Measurements from ENCODE around the gene NCDN. TPM values are rescaled to one million over a fixed set of nuclear protein-coding genes. Genes with fewer than 3 reads are reported as not detected.

Gene NCDN
- total RNA-seq, 1 donor from 2014 or later, result 8.5 TPM

DNA sequence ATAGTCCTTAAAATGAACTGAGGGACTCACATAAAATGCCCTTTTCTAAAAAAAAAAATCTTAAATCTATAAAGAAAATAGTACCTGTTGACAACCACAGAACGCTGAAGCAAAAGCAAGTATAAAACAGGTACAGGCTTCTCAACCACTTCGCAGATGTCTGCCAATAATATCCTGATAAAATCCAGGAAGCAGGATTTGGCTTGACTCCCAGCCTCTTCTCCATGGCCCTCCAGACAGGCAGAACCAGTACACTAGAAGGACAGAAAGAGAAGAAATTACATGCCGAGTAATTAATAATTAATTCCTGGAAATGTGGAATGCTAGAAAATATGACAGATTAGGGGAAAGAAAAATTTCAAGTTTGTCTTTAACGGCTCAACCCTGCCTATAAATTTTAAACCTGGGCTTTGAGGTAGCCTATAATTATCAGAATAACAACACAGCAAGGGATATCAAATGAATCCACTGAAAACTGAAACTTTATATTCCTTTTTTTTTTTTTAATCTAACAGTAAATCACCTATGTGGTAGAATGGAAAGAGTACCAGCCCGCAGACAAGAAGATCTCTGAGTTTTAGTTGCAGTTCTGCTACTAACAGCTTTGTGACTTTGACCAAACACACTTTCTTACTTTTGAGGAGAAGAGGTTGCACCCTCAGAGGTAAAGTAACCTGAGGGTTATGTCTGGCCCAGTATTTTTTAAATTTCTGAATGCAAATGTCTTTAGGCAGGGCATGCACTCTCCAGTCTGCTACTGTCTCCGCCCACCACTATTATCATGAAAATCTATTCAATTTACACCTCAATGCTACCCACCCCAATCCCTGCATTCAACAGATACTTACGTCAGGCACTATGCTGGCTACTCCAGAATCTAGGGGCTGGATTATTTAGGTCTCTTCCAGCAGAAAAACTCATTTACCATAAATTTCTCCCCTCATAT, 3.1 kb upstream of the NCDN start:
- peak; percentile 51 to 62 for DNase-seq (ENCODE audit: low read depth in 2 of 2)

DNA sequence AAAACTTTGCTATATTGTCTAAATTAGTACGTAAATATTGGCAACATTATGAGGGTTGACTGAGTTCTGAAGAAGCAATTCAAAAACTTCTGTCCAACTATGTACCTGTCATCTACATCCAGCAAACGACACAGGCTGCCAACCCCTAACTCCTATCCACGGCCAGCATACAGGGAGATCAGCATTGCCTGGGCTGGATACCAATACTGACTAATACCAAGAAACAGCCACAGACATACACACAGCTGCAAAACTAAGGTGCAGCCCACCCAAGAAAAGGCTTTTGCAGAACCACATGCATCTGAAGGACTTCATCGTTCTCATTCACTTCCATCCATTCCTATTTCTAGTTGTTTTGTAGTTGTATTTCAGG, 2.4 kb upstream of the NCDN start:
- DNase-seq (ENCODE audit: low read depth in 2 of 2), result no peak

DNA sequence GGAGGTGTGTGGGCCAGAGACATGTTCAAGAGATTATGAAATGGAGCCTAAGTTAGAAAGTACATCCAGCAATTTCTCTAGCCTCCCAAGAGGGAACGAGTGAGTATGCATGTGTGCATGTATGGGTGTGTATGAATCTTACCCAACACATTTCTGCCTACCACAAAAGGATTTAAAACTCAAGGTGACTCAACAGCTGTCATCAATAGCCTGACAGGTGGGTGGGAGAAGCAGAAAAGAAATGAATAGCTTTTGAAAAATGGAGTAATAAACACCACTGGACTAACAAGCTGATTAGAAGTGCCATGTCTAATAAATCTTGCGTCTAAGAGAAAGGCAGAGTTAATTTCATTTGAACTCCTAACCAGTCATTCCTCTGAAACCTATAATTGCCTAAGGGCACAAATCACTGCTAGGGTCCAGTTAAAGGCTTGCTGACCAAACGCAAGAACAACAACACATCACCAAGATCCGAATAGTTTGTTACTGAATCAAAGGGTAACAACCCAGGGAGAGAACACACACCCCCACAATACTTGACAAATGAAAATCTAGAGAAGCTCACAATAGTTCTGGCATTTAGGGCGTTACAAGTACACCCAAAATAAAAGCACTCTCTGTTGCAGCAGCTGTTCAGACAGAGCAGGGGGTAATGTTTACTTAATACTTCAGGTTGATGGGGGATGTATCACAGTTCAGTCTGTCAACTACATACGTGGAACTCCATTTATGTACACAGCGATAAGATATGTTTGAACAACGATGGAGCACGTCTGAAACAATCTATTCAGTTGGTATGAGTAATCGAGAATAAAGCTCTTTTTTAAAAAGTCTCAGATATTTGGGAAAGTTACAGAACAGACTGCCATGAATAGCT, 1.8 kb upstream of the NCDN start:
- no peak for DNase-seq (ENCODE audit: low read depth in 2 of 2)

DNA sequence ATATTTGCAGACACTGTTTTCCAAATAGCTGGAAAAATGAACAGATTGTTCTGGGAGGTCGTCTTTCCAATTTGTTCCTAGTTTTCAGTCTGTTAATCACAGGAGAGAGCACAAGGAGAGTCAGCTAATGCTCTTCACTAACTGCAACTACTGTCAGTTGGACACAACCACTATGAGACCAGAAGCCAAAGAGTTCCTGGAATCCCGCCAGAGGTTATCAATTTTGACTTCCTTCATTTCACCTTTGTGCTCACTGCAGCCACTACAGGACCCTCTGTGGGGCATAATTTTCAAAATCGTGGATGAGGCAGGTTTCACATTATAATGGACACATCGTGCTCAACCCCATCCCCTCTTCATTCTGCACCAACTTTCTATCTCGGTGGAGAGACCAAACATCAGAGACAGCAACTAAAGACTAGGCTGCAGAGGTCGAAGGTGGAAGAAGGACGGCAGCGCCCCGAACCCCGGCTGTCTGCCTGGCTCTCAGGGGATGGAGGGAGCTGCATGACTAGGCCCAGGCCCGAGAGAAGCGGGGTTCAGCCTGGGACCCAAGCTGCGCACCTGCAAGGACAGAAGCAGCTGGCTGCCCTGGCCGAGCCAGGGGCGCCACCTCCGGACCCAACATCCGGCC, 998 bp upstream of the NCDN start:
- DNase-seq (ENCODE audit: low read depth in 2 of 2), result peak in 1 of 2 donors; percentile 52

DNA sequence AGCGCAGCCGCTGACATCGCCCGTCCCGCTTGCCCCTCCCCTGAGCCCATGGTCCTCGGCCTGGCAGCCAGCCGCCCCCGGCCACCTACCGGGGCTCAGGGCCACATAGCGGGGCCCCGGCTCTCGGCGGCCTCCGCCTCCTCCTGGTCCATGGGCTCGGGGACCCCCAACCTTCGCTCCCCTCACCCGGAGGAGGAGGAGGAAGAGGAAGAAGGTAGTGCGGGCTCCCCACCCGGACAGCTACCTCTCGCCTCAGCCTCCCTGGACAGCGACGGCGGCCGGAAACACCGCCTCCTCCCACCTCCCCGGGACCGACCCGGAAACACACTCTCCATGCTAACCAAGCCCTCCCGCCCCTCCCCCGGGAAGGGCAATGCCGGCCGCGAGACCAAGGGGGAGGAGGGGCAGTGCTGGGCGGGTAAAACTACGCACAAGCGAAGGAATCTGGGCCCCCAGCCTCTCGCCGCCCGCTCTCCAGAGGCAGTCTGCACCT, 435 bp upstream of the NCDN start, which contains the start of gene KIAA0319L:
Gene KIAA0319L (minus strand): TSS at position 286 of the 493 bp plus-strand sequence. CDS start 2,912 bp downstream, outside the sequence.
- peak; percentile 59 to 66 for DNase-seq (ENCODE audit: low read depth in 2 of 2)

DNA sequence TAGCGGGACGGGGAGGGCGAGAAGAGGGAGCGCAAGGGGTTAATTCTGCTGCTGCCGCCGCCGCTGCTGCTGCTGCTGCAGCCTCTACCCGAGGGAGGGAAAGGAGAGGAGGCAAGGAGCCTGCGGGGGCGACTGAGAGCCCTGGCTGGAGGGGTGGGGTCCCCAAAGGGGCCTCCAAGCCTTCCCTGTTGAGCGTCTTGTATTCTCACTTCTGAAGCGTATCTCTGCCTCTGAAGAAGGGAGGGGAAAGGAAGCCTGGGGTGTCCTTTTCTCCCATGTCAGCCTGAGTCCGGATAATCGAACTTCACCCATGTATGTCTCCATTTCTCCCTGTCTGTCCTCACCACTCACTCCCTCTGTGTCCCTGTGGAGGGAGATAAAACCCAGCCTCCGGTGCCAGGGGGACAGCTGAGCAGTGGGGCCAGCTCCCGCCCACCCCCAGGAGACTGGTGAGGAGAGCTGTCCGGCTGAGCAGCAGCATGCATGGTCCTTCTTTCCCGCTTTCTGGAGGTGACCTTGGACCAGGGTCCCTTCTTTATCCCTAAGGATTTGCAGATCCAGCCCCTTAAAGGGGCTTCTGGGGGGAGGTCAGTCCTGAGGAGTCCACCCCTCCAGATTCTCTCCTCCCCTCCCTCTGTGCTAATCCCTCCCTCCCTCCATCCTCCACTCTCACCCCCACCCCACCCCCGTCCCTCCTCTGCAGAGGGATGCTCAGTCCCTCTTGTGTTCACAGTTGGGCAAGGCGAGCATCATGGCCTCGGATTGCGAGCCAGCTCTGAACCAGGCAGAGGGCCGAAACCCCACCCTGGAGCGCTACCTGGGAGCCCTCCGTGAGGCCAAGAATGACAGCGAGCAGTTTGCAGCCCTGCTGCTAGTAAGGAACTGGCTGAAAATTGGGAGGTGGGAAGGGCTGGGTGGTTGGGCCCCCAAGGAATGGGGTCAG, 1.0 kb downstream of the NCDN start:
- DNase-seq (ENCODE audit: low read depth in 2 of 2), result no peak

DNA sequence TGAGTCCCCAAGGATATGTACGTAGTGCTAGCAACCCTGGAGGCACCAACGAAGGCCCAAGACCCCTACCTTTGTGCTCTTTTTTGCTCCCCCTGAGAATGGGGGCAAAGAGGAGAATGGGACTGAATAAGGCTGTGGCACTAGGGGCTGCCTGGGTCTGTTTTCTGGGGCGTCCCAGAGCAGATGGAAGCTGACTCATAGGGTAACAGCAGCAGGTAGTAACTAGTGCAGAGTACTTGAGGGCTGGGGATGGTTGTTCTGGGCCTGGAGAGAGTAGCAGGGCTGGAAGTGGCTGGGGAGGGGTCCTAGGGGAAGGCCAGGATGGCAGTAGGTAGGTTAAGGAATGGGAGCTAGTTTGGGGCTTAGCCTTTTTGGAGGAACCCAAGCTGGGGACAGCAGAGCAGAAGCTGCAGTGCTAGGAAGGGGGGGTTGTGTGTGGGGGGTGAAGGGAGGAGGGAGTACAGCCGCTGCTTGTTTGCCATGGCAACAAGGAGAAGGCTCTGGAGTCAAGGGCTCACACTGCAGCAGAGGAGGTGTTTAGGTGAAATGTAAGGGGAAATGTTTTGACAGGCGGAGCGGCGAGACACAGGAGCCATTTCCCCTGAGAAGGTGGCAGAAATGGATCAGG, 1.8 kb downstream of the NCDN start:
- no peak for DNase-seq (ENCODE audit: low read depth in 2 of 2)

DNA sequence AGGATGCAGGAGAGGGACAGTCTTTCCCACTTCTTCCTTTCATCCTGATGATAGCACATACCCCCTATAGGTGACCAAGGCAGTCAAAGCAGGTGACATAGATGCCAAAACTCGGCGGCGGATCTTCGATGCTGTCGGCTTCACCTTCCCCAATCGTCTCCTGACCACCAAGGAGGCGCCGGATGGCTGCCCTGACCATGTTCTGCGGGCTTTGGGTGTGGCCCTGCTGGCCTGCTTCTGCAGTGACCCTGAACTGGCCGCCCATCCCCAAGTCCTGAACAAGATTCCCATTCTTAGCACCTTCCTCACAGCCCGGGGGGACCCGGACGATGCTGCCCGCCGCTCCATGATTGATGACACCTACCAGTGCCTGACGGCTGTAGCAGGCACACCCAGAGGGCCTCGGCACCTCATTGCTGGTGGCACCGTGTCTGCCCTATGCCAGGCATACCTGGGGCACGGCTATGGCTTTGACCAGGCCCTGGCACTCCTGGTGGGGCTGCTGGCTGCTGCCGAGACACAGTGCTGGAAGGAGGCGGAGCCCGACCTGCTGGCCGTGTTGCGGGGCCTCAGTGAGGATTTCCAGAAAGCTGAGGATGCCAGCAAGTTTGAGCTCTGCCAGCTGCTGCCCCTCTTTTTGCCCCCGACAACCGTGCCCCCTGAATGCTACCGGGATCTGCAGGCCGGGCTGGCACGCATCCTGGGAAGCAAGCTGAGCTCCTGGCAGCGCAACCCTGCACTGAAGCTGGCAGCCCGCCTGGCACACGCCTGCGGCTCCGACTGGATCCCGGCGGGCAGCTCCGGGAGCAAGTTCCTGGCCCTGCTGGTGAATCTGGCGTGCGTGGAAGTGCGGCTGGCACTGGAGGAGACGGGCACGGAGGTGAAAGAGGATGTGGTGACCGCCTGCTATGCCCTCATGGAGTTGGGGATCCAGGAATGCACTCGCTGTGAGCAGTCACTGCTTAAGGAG, 2.9 kb downstream of the NCDN start:
- no peak for DNase-seq (ENCODE audit: low read depth in 2 of 2)

DNA sequence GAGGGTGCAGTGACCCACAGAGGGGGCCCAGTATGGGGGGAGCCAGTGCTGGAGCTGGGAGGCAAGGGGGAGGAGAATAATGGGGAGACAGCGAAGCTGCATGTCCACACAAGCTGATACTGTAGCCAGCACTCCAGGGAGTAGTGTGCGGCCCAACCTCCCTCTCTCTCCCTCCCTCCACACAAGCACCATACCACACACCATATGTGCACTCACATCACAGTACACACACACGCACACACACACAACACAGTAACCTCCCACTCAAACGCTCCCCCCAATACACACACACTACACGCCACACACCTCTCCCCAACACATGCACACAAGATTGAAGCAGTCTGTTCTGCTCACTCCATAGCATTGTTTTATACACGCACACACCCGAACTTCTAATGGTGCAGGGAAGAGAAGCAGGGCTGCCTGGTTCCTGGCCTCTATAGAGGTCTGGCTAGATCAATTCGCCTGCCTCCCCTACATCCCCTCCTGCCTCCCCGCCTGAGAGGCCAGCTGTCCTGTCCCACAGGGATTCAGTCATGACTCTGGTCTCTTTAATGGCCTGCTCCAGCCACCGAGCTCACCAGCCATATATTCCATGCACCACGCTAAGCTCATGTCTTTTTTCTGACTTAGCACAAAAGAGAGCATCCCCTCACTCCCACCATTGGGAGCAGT, 3.8 kb downstream of the NCDN start:
- no peak for DNase-seq (ENCODE audit: low read depth in 2 of 2)

DNA sequence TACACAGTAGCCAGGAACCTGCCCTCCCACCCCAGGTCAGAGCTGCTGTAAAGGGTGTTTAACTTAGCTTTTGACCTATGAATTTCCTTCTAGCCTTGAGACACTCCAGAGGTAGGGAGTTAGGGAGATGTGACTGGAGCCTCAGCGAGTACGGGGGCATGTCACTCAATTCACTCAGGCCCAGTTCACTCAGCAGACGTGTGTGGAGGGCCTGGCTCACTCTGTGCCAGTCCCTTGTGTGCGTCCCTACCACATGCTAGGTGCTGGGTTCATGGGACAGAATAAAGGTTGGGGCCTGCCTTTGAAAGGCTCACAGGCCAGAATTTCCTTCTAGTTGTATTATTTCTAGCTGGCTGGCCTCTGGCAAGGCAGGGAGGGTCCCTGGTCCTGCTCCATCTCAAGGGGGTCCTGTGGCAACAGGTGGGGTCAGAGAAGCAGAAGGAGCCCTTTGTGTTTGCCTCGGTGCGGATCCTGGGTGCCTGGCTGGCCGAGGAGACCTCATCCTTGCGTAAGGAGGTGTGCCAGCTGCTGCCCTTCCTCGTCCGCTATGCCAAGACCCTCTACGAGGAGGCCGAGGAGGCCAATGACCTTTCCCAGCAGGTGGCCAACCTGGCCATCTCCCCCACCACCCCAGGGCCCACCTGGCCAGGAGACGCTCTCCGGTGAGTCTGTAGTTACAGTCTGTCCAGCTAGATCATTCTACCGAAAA, 4.5 kb downstream of the NCDN start:
- no peak for DNase-seq (ENCODE audit: low read depth in 2 of 2)

DNA sequence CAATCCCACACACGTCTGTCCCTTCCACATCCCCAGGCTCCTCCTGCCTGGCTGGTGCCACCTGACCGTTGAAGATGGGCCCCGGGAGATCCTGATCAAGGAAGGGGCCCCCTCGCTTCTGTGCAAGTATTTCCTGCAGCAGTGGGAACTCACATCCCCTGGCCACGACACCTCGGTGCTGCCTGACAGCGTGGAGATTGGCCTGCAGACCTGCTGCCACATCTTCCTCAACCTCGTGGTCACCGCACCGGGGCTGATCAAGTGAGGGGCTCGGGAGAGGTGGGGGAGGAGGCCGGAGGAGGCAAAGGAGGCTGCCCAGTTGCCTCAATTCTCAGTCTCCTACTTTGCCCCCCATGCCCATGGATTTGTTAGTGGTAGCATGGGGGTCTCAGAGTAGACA, 5.6 kb downstream of the NCDN start:
- no peak for DNase-seq (ENCODE audit: low read depth in 2 of 2)

DNA sequence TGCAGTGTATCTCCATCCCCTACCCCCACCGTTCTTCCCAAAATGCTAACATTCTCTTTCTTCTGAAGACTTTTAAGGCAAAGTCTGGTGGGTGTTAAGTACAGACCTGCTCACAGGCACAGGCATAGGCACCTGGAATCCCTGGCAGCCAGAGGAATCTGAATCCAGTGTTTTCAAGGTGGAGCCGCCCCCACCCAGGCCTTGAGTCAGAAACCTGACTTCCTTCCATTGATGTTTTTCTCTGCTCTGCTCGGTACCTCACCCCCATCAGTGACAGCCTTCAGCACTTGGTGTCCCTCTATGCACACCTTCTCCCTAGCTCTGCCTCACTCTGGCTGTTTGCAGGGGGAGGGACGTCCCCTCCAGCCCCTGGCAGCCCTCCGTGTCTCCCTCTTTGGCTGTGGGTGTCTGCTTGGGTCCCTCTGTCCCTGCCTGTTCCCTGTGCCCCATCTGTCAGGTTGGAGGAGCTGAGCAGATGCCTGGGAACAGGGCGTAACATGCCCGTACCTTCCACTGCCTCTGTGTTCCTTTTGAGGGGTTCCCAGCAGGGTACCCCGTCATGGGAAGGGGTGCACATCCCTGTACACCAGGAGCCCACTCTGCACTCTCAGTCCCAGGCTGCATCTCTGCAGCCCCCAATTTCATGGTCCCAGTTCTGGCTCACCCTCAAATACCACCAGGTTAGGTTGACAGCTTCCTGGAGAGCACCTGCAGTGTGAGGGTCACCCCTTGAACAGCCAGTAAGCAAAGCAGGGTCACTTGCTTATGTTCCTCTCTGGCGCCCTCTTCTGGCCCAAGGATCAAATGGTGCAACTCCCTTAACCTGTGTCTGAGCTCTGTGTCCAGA, 6.7 kb downstream of the NCDN start:
- DNase-seq (ENCODE audit: low read depth in 2 of 2), result peak; percentile 85 to 86

DNA sequence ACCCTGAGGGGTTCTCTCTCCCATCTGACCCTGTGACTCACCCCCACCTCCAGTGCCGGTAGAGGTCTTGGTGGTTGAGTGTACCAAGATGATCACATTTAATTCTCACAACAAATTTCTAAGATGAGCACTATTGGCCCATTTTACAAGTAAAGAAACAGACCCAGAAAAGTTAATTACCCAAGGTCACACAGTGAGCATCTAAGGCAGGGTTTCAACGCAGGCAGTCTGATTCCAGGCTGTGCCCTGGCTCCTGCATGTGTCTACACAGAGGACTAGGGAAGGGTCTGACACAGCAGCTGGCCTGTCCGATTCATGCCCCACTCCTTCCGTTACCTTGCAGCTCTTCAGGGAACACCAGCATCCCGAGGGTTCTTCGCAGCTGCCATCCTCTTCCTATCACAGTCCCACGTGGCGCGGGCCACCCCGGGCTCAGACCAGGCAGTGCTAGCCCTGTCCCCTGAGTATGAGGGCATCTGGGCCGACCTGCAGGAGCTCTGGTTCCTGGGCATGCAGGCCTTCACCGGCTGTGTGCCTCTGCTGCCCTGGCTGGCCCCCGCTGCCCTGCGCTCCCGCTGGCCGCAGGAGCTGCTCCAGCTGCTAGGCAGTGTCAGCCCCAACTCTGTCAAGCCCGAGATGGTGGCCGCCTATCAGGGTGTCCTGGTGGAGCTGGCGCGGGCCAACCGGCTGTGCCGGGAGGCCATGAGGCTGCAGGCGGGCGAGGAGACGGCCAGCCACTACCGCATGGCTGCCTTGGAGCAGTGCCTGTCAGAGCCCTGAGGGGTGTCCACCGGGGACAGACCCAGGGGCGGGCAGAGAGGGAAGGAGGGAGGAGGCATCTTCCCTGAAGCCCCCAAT, 7.5 kb downstream of the NCDN start:
- no peak for DNase-seq (ENCODE audit: low read depth in 2 of 2)

DNA sequence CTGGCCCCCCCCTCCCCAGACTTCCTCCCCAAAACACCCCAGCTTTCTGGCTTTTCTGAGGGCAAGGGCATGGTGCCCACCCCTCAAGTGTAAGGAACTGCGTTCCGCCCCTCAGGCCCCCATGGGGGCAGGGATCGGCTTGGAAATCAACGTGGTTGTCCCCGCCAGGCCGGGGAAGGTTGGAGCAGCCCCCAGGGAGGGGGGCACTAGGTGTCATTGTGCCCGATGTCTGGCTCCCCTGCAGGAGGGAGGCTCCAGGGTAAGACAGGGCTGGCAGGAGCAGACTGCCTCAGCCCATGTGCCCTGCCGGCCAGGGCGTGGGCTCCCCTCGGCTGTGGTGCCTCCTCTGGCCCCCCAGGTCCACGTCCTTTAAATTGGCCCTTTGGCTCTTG, 8.1 kb downstream of the NCDN start:
- no peak for DNase-seq (ENCODE audit: low read depth in 2 of 2)

DNA sequence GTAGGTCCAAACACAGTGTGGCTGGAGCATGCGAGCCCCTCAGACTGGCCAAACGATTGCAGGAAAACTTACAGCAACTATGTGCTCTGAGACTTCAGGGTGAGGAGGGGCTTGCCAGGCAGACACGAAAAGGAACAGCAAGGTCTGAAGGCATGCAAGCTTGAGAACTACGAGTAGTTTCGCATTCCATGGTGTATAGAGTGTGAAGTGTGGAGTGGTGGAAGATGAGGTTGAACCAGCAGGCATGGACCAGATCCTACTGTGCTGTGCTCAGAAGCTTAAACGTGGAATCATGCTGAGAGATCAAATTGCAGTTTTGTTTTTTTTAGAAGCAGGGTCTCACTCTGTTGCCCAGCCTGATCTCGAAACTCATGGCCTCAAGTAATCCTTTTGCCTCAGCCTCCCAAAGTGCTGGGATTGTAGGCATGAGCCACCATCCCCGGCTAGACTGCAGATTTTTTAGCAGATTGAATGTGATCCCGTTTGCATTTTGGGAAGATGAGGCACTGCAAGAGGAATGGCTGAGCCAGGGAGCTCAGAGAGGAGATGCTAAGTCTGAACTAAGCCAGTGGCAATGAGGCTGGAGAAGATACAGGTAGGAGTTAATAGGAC, 10.5 kb downstream of the NCDN start:
- no peak for DNase-seq (ENCODE audit: low read depth in 2 of 2)
